COR-L47 (cell line): ENCODE results near the gene AZGP1.
A peak's percentile ranks its signal among the peaks of the same experiment; 100 is the strongest.
"Not testable (repeated sequence)": the region's sequence is repeated elsewhere in the genome, so short reads cannot be mapped to it uniquely, and the experiment has no call there.

Source experiments
- DNase-seq: peaks from one replicate; lab custom pipeline; 2025; lab: John Stamatoyannopoulos, UW

Gene AZGP1

GRCh38 chr7:99975782-99976521 is at the start of gene AZGP1:
Gene AZGP1, minus strand, starts transcription at chr7:99976031. Its CDS starts 11 bp downstream, at chr7:99976020.
- no peak for DNase-seq

GRCh38 chr7:100024020-100024619 is 48.3 kb upstream of the AZGP1 start:
- DNase-seq, result no peak

DNA sequence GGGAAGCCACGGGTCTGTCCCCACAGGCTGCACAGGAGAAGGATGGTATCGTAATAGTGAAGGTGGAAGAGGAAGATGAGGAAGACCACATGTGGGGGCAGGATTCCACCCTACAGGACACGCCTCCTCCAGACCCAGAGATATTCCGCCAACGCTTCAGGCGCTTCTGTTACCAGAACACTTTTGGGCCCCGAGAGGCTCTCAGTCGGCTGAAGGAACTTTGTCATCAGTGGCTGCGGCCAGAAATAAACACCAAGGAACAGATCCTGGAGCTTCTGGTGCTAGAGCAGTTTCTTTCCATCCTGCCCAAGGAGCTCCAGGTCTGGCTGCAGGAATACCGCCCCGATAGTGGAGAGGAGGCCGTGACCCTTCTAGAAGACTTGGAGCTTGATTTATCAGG is 47.7 kb upstream of the AZGP1 start:
- DNase-seq, result no peak

GRCh38 chr7:100022621-100023020 is 46.8 kb upstream of the AZGP1 start:
- DNase-seq, result no peak

- DNase-seq, result no peak
Measured at GRCh38 chr7:100021297-100021696, 45.5 kb upstream of the AZGP1 start.

DNA sequence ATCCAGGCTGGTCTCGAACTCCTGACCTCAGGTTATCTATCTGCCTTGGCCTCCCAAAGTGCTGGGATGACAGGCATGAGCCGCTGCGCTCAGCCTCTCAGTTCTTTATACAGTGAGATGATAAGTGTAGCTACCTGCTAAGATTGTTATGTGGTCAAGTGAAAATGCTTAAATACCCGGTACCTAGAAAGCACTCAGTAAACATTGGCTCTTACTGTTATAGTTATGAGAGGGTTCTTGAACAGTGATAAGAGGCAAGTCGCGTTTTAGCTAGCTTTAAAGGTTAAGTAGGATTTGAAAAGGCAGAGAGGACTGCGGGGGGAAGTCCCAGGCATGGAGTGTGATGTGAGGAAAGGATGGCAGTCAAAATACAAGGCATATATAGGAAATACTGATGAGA is 44.1 kb upstream of the AZGP1 start:
- no peak for DNase-seq

DNA sequence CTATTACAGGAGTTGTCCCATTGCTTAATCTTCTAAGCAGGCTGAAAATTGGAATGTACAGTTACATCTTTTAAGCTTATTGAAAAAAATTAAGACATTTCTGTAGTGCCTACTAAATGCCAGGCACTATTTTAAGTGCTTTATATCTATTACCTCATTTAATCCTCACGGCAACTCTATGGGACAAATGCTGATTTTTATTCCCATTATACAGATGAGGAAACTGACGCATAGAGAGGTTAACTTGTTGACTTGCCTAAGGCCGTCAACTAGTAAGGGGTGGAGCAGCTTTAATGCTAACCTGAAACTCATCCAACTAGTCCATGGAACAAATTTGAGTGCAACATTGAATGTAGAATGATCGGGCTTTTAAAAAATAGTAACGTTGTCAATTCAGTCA is 42.0 kb upstream of the AZGP1 start:
- no peak for DNase-seq

DNA sequence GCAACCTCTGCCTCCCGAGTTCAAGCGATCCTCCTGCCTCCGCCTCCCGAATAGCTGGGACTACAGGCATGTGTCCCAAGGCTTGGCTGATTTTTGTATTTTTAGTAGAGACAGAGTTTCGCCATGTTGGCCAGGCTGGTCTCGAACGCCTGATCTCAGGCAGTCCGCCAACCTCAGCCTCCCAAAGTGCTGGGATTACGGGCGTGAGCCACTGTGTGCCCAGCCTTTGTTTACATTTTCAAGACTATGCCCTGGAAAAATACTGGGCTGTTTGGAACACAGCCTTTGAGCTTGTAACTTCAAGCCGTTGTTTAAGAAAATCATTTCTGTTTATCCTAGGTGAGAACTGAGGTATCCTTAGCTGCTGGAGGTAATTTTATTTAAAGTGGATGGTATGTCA is 41.5 kb upstream of the AZGP1 start:
- DNase-seq, result no peak

GRCh38 chr7:100016215-100016901 is 40.5 kb upstream of the AZGP1 start:
- no peak for DNase-seq

DNA sequence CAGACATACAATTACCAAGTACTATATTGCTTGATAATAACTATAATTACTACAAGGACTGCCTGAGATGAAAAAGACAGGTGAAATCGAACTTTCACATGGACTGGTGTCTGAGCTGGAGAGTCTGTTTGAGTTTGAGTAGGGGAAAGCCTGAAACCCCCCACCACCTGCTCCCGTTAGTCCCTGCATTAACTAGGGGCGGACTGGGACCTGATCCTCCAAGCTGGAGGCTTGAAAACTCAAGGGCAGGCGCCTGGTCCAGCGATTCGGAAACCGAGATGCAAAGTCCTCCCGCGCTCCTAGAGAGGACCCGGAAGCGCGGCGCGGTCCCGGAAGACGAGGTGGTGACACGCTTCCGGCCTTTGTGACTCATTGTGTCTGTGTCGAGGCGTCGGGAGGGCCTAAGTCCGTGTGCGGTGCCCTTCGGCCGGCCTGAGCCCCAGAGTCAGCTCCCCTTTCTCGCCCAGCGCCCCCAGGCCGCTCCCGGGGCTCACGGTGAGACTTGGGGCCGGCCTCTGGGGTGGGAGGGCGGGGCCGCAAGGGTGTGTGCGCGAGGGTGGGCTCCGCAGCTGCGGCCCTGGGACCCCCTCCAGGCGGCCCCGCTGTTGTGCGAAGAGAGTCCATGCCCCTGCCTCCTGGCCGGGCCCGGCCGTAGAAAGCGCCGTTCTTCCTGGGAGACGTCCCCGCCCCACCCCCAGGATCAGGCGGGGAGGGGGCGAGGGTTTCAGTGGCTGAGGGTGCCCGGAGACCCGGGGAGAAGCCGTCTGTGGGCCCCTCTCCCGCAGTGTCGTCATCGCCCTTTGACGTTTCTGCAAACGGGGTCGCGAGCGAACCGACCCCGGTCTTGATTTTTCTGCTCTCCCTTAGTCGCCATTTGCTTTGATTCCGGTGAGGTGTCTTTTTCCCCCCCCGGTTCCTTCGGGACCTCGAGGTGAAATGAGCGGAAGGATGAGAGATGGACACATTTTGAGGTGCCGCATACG is 39.7 kb upstream of the AZGP1 start, which contains the start of gene ZKSCAN1:
TSS of gene ZKSCAN1 (plus strand) at position 365 of the 983 bp plus-strand sequence. CDS start 7,911 bp downstream, outside the sequence.
- DNase-seq, result peak; percentile 90

DNA sequence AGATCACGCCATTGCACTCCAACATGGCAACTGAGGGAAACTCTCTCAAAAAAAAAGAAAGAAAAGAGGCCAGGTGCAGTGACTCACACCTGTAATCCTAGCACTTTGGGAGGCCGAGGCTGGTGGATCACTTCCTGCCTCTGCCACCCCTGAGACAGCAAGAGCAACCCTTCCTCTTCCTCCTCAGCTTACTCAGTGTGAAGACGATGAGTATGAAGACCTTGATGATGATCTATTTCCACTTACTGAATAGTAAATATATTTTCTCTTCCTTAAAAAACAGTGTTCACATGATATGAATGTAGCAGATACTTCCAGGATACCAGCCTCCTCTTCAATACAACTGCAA is 37.5 kb upstream of the AZGP1 start:
- no peak for DNase-seq

DNA sequence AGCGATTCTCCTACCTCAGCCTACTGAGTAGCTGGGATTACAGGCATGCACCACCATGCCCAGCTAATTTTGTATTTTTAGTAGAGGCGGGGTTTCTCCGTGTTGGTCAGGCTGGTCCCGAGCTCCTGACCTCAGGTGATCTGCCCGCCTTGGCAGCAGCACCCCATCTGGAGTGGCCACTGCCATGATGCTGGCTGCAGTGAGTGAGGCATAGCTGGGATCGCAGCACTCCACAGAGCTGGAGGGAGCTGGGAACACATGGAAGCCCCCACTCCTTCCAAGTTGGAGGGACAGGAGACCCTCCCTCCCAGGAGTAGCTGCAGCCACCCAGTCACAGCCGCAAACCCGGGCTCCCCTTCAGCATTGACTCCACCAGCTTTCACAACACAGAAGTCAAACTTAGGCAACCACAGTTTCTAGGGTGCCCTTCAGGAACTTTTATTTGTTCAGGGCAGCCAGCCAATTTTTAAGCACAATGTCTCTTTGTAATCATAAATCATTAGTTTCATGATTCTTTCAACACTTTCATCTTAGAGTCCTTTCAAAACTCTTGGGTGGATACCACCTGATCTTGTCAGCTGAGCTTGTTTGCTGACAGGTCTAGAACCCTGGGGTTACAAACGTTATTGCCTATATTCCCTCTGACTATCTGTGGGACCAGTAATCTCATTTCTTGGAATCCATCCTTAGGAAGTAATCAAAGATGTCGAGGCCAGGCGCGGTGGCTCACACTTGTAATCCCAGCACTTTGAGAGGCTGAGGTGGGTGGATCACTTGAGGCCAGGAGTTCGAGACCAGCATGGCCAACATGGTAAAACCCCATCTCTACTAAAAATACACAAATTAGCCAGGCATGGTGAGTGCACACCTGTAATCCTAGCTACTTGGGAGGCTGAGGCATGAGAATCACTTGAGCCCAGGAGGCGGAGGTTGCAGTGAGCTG is 36.8 kb upstream of the AZGP1 start:
- DNase-seq, result not testable (repeated sequence)

DNA sequence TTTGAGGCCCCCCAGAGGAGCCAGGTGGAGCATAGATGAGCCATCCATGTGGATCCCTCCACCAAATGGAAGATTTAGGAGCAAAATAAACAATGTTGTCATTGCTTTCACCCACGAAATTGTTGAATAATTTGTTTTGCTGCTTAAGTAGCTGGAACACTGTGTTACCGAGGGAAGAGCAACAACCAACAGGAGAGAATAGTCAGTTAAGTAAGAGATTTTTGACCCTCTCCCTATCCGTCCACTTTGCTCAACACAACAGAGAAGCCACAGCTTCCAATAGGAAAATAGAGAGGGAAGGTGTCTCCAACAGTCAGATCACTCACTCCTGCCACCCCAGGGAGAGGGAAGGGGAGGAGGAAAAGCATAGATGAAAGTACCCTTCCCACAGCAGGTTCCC is 35.7 kb upstream of the AZGP1 start:
- no peak for DNase-seq

DNA sequence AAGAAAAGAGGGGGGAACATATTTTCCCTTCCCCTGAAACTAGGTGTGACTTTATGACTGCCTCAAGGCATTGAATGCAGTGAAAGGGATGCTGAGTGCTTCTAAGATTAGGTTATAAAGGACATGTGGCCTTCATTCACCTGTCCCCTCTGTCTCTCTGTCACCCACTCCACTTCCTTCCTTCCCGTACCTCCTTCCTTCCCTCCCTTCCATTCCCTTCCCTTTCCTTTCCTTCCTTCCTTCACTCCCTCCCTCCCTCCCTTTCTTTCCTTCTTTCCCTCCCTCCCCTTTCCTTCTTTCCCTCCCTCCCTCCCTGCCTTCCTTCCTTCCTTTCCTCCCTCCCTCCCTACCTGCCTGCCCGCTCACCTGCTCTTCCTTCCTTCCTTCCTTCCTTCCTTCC is 35.1 kb upstream of the AZGP1 start:
- DNase-seq, result no peak

DNA sequence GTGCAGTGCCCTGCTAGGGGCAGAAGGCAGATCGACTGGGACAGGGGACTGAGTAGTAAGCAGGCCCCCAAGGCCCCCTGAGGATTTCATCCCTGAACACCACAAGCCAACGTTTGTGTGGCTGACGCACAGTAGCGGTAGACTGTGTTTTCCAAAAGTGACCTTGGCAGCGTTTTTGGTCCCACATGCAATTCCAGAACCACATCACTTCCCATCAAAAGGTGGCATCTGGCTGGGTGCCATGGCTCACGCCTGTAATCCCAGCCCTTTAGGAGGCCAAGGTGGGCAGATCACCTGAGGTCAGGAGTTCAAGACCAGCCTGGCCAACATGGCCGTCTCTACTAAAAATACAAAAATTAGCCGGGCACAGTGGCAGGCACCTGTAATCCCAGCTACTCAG is 34.1 kb upstream of the AZGP1 start:
- DNase-seq, result not testable (repeated sequence)

DNA sequence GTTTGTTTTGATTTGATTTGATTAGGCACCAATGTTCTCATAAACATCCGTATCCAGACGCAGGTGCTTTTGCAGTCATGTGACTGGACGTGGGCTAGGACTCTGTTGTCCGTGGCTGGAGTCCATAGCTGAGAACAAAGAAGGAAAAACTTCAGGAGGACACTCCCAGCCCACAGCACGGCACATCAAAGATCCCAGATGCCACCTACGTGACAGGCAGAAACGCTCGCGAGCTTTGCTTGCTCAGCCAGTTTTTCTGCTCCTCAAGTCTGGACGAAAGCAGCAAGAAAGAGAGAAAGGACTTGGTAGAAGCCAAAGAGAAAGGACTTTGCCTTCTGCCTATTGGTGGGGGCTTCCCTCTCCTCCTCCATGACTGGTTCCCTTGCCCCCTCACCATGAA is 32.7 kb upstream of the AZGP1 start:
- no peak for DNase-seq

DNA sequence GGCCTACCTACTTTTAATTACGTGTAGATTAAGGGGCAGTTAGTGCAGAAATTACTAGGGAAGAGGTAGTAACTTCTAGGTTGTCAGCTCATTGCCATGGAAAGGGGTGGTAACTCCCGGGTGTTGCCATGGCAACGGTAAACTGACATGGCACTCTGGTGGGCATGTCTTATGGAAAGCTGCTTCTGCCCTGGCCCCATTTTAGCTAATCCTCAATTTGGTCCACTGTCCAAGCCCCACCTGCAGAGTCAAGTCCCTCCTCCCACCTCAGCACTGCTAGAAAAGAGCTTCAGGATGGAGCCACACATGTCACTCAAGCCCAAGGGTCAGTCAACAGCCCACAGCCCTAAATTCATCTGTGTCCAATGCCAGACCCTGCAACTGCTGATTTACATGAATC is 32.1 kb upstream of the AZGP1 start:
- DNase-seq, result no peak

DNA sequence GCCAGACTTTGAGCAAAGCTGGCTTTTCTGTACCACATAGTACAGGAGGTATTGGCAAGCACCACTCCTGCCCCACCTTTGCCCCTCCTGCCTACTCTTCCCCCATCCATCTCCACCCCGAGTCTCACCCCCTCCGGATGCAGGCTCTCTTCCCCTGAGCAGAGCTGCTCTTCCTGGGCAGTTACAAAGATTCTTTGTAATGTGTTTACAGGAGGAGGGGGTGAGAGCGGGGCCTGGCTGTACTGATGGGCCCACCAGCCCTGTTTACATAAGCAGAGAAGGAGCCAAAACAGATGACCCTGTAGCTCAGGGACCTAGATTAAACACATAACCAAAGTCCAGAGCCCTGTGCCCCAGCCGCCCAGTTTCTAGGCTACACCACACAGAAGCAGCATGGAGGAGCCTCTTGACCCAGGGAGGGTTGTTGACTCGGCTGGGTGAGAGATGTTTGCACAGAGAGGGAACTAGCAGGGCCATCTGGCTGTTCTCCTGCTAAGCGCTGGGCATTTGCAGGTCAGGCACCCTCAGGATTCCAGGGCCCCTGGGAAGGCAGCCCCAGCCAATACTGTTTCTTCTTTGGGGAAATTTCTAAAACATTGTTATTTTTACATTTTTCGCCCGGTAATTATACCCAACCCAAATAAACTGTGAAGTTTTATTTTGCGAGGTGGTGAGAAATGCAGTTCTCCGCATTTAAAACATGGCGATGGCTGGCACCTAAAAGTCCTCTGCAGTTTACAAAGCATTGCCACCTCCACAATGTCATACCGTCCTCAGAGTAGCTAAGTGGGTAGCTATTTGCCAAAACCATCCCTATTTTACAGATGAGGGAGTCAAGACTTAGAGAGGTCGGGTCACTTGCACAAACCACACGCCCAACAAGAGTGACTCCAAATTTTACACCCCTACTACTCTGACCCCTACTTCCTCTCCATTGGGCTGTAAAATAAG is 28.2 kb upstream of the AZGP1 start:
- DNase-seq, result no peak

DNA sequence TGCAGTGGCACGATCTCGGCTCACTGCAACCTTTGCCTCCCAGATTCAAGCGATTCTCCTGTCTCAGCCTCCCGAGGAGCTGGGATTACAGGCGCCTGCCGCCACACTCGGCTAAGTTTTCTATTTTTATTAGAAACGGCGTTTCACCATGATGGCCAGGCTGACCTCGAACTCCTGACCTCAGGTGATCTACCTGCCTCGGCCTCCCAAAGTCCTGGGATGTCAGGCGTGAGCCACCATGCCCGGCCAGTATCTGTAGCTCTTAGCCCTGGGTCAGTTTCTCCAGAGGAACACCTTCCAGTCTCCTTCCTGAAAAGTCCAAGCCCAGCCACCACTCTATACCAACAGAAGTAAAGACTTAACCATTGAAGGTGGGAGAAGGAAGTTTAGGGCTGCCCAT is 24.4 kb upstream of the AZGP1 start:
- DNase-seq, result no peak
